ENCODE measurements around the gene METTL13.

The METTL13 gene

GRCh38 chr1:171781176-171781875 is at the start of gene METTL13:
Gene METTL13 (plus strand): TSS chr1:171781660. CDS start chr1:171781968, 308 bp downstream.
- Histone ChIP-seq H3K4me3 (ENCODE audit: low read depth in 1 of 2, low read length in 2 of 2) (peak within 1 kb of the TSS; percentile 57 to 92), H3K9ac (ENCODE audit: low read length) (peak within 1 kb of the TSS; percentile 91), H3K27me3 (ENCODE audit: control insufficient read depth in 1 of 2, insufficient read depth in 2 of 2, low read length in 2 of 2) (no peaks in the 10 kb centered on the region), H3K4me1 (ENCODE audit: insufficient read depth, low read length) (peaks cover 27% of the 10 kb centered on the region), H3K27ac (ENCODE audit: low read depth, low read length) (peak within 1 kb of the TSS; percentile 85), H3K36me3 (ENCODE audit: insufficient read depth, low read length) (peaks cover 21% of the 10 kb centered on the region), H3K9me3 (ENCODE audit: low read length) (no peaks in the 10 kb centered on the region)

DNA sequence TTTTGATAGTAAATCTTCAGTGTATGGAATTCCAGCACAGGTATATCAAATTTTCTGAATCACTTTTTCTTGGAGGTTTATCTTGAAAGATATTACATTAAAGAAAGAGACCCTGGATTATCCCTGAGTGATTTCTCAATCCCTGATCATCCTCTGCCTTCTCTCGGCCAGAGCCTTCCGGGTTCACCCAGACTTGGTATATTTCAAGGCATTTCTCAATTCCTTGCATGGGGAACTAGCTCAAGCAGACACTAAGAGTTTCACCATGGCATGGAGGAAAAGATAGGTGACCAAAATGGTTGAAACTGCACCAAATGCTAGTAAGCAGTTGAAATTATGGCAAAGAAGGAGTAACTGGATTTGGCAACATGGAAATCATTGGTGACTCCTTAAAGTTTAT is 45.3 kb upstream of the METTL13 start:
- Histone ChIP-seq H3K36me3 (ENCODE audit: insufficient read depth, low read length) (peaks cover 20% of the 10 kb centered on the region), H3K4me3 (ENCODE audit: low read depth in 1 of 2, low read length in 2 of 2) (no peak overlapping the region), H3K27ac (ENCODE audit: low read depth, low read length) (no peak overlapping the region)

GRCh38 chr1:171738911-171739310 is 42.5 kb upstream of the METTL13 start:
- Histone ChIP-seq H3K9me3 (ENCODE audit: low read length) (no peaks in the 10 kb centered on the region), H3K27ac (ENCODE audit: low read depth, low read length) (no peak overlapping the region), H3K9ac (ENCODE audit: low read length) (no peak overlapping the region), H3K36me3 (ENCODE audit: insufficient read depth, low read length) (peaks cover 20% of the 10 kb centered on the region), H3K27me3 (ENCODE audit: control insufficient read depth in 1 of 2, insufficient read depth in 2 of 2, low read length in 2 of 2) (no peaks in the 10 kb centered on the region), H3K4me3 (ENCODE audit: low read depth in 1 of 2, low read length in 2 of 2) (no peak overlapping the region), H3K4me1 (ENCODE audit: insufficient read depth, low read length) (peaks cover 18% of the 10 kb centered on the region)

More for the DNA sequence above, 45.3 kb upstream of the METTL13 start:
- peaks cover 11% of the 10 kb centered on the region for H3K4me1 ChIP-seq (ENCODE audit: insufficient read depth, low read length)
- no peaks in the 10 kb centered on the region for H3K9me3 ChIP-seq (ENCODE audit: low read length)
- H3K9ac ChIP-seq (ENCODE audit: low read length) = no peak overlapping the region
- no peaks in the 10 kb centered on the region for H3K27me3 ChIP-seq (ENCODE audit: control insufficient read depth in 1 of 2, insufficient read depth in 2 of 2, low read length in 2 of 2)

DNA sequence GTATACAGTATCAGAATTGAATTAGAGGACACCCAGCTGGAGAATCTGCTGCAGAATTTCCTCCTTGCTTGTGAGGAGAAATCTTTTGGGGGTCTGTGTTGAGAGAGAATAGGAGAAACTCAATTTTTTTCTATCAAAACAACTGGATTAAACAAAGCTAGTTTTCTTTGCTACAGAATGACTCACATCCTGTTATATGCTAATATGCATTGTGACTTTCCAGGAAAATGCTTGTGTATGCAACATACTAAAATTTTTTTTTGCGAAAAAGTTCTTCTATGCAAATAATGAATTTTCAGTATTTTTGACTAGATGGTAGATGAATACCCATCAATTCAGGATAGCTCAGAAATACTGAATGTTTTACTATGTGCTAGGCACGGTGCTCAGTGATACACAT is 41.8 kb upstream of the METTL13 start:
- Histone ChIP-seq H3K4me3 (ENCODE audit: low read depth in 1 of 2, low read length in 2 of 2) (no peak overlapping the region), H3K4me1 (ENCODE audit: insufficient read depth, low read length) (peaks cover 18% of the 10 kb centered on the region), H3K9ac (ENCODE audit: low read length) (no peak overlapping the region), H3K27ac (ENCODE audit: low read depth, low read length) (no peak overlapping the region), H3K36me3 (ENCODE audit: insufficient read depth, low read length) (peaks cover 20% of the 10 kb centered on the region), H3K27me3 (ENCODE audit: control insufficient read depth in 1 of 2, insufficient read depth in 2 of 2, low read length in 2 of 2) (no peaks in the 10 kb centered on the region), H3K9me3 (ENCODE audit: low read length) (no peaks in the 10 kb centered on the region)

DNA sequence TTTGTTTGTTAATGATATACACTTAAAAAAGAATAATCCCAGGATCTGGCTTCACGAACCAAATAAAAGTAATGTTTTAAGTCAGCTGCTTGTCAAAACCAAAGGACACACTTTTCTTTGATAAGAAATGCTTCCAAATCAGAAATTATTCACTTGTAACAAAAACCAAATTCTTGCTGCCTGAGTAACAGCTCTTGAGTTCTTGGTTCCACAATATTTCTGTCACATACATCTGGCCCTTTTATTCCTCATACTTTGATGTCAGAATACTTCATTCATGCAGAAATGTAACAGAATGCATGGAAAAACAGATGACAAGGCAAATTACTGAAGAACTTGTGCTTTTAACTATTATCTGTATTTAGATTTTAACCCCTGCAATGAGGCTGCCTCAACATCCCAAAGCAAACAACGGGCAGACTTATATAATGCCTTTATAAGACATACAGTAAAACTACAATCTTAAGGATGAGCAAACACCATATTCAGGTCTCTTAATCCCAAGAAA is 41.0 kb upstream of the METTL13 start:
- H3K27ac ChIP-seq (ENCODE audit: low read depth, low read length) = no peak overlapping the region
- H3K4me1 ChIP-seq (ENCODE audit: insufficient read depth, low read length) = peaks cover 18% of the 10 kb centered on the region
- peak overlapping the region in 1 of 2 donors; percentile 89 for H3K4me3 ChIP-seq (ENCODE audit: low read depth in 1 of 2, low read length in 2 of 2)
- H3K36me3 ChIP-seq (ENCODE audit: insufficient read depth, low read length) = peaks cover 17% of the 10 kb centered on the region
- no peaks in the 10 kb centered on the region for H3K9me3 ChIP-seq (ENCODE audit: low read length)
- H3K9ac ChIP-seq (ENCODE audit: low read length) = peak overlapping the region; percentile 99
- H3K27me3 ChIP-seq (ENCODE audit: control insufficient read depth in 1 of 2, insufficient read depth in 2 of 2, low read length in 2 of 2) = no peaks in the 10 kb centered on the region

DNA sequence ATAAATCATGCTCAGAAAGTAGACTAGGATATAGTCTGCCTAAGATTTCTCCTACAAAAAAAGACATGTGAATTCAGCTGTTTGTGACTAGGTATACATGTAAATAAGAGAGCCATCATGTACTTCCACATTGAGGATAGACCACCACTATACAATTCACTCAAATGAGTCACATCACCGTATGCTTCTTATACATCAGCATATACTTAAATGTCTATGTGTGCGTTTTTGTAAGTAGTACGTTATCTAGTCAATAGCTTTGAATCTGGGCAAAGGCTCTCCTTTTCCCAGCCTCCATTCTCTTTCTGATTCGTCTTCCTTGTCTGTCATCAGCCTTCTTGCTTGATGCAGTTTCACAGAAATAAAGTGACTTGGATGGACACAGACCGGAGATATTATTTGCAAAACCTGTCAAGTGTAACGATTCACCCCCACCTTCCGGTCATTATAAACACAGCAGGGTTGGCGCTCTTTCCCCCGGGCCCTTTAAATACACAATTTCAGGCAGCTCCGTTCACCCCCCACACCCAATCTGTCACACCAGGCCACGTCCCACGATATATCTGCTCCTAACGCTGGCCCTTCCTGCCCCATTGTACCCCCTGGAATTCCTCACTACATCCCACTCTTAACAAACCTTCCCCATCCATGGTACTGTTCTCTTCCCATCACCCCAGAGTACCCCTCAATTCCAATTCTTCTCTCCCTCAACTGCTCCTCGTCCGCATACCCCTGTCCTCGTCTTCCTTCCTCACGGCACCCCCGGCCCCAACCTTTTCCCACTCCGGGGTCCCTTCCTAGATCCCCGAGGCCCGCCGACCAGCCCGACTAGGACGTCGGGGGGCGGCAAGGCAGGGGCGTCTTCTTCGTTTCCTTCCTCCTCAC is 40.2 kb upstream of the METTL13 start:
- peaks cover 18% of the 10 kb centered on the region for H3K4me1 ChIP-seq (ENCODE audit: insufficient read depth, low read length)
- H3K36me3 ChIP-seq (ENCODE audit: insufficient read depth, low read length) = peaks cover 11% of the 10 kb centered on the region

DNA sequence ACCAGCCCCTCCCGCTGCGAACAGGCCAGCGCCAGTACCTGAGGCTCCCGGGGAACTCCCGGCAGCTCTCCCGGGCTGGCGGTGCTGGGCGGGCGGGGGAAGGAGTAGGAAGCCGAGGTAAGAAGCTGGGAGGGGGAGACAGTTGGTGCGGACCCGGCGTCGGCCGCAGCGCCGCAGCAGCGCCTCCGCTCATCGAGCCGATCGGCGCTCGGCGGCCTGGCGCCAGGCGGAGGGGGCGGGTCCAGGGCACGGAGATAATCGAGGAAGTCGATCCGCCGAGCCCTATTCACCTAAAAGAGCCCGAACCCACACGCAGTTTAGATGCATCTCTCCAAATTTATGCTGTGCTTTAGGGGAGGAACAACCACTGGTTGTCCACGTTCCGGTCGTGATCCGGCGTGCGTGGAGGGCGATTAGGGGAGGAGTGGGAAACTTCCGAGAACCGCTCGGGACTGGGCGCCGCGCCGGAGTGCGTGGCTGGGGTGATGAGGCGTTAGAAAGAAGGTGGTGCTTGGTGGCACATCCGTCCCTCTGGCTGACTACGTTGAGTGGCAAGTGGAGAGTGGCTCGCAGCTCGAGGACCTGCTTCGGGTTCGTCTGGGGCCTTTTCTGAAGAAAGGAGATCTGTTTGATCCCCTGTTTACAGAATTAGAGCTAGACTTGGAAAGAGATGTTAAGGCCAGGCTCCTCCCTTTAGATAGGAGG is 39.4 kb upstream of the METTL13 start, which contains the start of gene VAMP4:
VAMP4 (minus strand) TSS at position 194 of the 705 bp plus-strand sequence. CDS start 3,651 bp downstream, outside the sequence.
- H3K4me1 ChIP-seq (ENCODE audit: insufficient read depth, low read length) = peaks cover 18% of the 10 kb centered on the region
- peak within 1 kb of the TSS; percentile 89 to 97 for H3K4me3 ChIP-seq (ENCODE audit: low read depth in 1 of 2, low read length in 2 of 2)
- peak within 1 kb of the TSS; percentile 82 for H3K27ac ChIP-seq (ENCODE audit: low read depth, low read length)
- H3K27me3 ChIP-seq (ENCODE audit: control insufficient read depth in 1 of 2, insufficient read depth in 2 of 2, low read length in 2 of 2) = no peaks in the 10 kb centered on the region
- peaks cover 3% of the 10 kb centered on the region for H3K36me3 ChIP-seq (ENCODE audit: insufficient read depth, low read length)
- H3K9ac ChIP-seq (ENCODE audit: low read length) = peak within 1 kb of the TSS; percentile 99
- H3K9me3 ChIP-seq (ENCODE audit: low read length) = no peaks in the 10 kb centered on the region

More for the DNA sequence above, 40.2 kb upstream of the METTL13 start:
- peak overlapping the region; percentile 99 for H3K9ac ChIP-seq (ENCODE audit: low read length)
- H3K27ac ChIP-seq (ENCODE audit: low read depth, low read length) = peak overlapping the region; percentile 82
- H3K9me3 ChIP-seq (ENCODE audit: low read length) = no peaks in the 10 kb centered on the region
- peak overlapping the region; percentile 89 to 97 for H3K4me3 ChIP-seq (ENCODE audit: low read depth in 1 of 2, low read length in 2 of 2)
- no peaks in the 10 kb centered on the region for H3K27me3 ChIP-seq (ENCODE audit: control insufficient read depth in 1 of 2, insufficient read depth in 2 of 2, low read length in 2 of 2)

- Histone ChIP-seq H3K4me1 (ENCODE audit: insufficient read depth, low read length) (peaks cover 18% of the 10 kb centered on the region), H3K36me3 (ENCODE audit: insufficient read depth, low read length) (no peaks in the 10 kb centered on the region), H3K27me3 (ENCODE audit: control insufficient read depth in 1 of 2, insufficient read depth in 2 of 2, low read length in 2 of 2) (no peaks in the 10 kb centered on the region), H3K9me3 (ENCODE audit: low read length) (no peaks in the 10 kb centered on the region), H3K4me3 (ENCODE audit: low read depth in 1 of 2, low read length in 2 of 2) (peak overlapping the region; percentile 89 to 97), H3K27ac (ENCODE audit: low read depth, low read length) (peak overlapping the region; percentile 82), H3K9ac (ENCODE audit: low read length) (peak overlapping the region; percentile 99)
Measured at GRCh38 chr1:171742577-171742922, 38.9 kb upstream of the METTL13 start.

- Histone ChIP-seq H3K27ac (ENCODE audit: low read depth, low read length) (peak overlapping the region; percentile 82), H3K36me3 (ENCODE audit: insufficient read depth, low read length) (no peaks in the 10 kb centered on the region), H3K4me3 (ENCODE audit: low read depth in 1 of 2, low read length in 2 of 2) (peak overlapping the region; percentile 89 to 97), H3K4me1 (ENCODE audit: insufficient read depth, low read length) (peaks cover 18% of the 10 kb centered on the region), H3K27me3 (ENCODE audit: control insufficient read depth in 1 of 2, insufficient read depth in 2 of 2, low read length in 2 of 2) (no peaks in the 10 kb centered on the region), H3K9ac (ENCODE audit: low read length) (peak overlapping the region; percentile 99), H3K9me3 (ENCODE audit: low read length) (no peaks in the 10 kb centered on the region)
Measured at GRCh38 chr1:171743081-171743870, 38.2 kb upstream of the METTL13 start.

GRCh38 chr1:171744986-171745385 is 36.5 kb upstream of the METTL13 start:
- Histone ChIP-seq H3K4me1 (ENCODE audit: insufficient read depth, low read length) (peaks cover 18% of the 10 kb centered on the region), H3K9ac (ENCODE audit: low read length) (no peak overlapping the region), H3K36me3 (ENCODE audit: insufficient read depth, low read length) (no peaks in the 10 kb centered on the region), H3K27ac (ENCODE audit: low read depth, low read length) (no peak overlapping the region), H3K4me3 (ENCODE audit: low read depth in 1 of 2, low read length in 2 of 2) (no peak overlapping the region), H3K27me3 (ENCODE audit: control insufficient read depth in 1 of 2, insufficient read depth in 2 of 2, low read length in 2 of 2) (no peaks in the 10 kb centered on the region), H3K9me3 (ENCODE audit: low read length) (no peaks in the 10 kb centered on the region)
